Smooth muscle cell (in vitro differentiated cells): ENCODE results near the gene ABO. TPM values are rescaled to one million over a fixed set of nuclear protein-coding genes. Genes with fewer than 3 reads are reported as not detected.
"Not testable (repeated sequence)": the region's sequence is repeated elsewhere in the genome, so short reads cannot be mapped to it uniquely, and the experiment has no call there.

ENCODE experiments used
- DNase-seq: peaks from one replicate; lab custom pipeline; 2025; ENCODE audit not compliant: unreplicated experiment; lab: John Stamatoyannopoulos, UW
- H2AFZ ChIP-seq: fragments of 200-600 bp; sonication (generic); 2 replicates; pipeline ENCODE4 v1.6.0; 2016; ENCODE audit warnings: antibody characterized with exemption, low read depth, mild to moderate bottlenecking
- H3F3A ChIP-seq: fragments of 200-600 bp; sonication (generic); 2 replicates; pipeline ENCODE4 v1.6.0; 2017; ENCODE audit warnings: antibody characterized with exemption, low read depth
- H3K27ac ChIP-seq: fragments of 200-600 bp; sonication (generic); 2 replicates; pipeline ENCODE4 v1.5.1; 2016; ENCODE audit warnings: low read depth, mild to moderate bottlenecking
- H3K27me3 ChIP-seq: fragments of 200-600 bp; sonication (generic); 2 replicates; pipeline ENCODE4 v1.6.1; 2016; ENCODE audit warnings: low read depth, mild to moderate bottlenecking
- H3K36me3 ChIP-seq: fragments of 200-600 bp; sonication (generic); 2 replicates; pipeline ENCODE4 v1.5.1; 2016; ENCODE audit warnings: low read depth
- H3K4me1 ChIP-seq: fragments of 200-600 bp; sonication (generic); 2 replicates; pipeline ENCODE4 v1.5.1; 2016; ENCODE audit warnings: low read depth
- H3K4me2 ChIP-seq: fragments of 200-600 bp; sonication (generic); 2 replicates; pipeline ENCODE4 v1.6.0; 2016; ENCODE audit warnings: mild to moderate bottlenecking
- H3K4me3 ChIP-seq: fragments of 200-600 bp; sonication (generic); 2 replicates; pipeline ENCODE4 v1.5.1; 2016; ENCODE audit warnings: mild to moderate bottlenecking
- H3K79me2 ChIP-seq: fragments of 200-600 bp; sonication (generic); 2 replicates; pipeline ENCODE4 v1.6.0; 2016; ENCODE audit warnings: low read depth, mild to moderate bottlenecking
- H3K9ac ChIP-seq: fragments of 200-600 bp; sonication (generic); 2 replicates; pipeline ENCODE4 v1.6.0; 2016; ENCODE audit warnings: low read depth
- H3K9me3 ChIP-seq: fragments of 200-600 bp; sonication (generic); replicated peaks from 2 replicates; pipeline ENCODE4 v1.5.1; 2016; ENCODE audit warnings: low read depth
- H4K20me1 ChIP-seq: fragments of 200-600 bp; sonication (generic); 2 replicates; pipeline ENCODE4 v1.6.0; 2016; ENCODE audit warnings: low read depth
- CTCF ChIP-seq: fragments of 200-600 bp; sonication (generic); IDR thresholded peaks from 2 replicates; pipeline ENCODE4 v1.5.1; 2017; ENCODE audit warnings: borderline replicate concordance, mild to moderate bottlenecking, antibody characterized with exemption; ENCODE audit not compliant: insufficient read depth, poor library complexity, severe bottlenecking
- WGBS: methylation state at CpG from one replicate; pipeline ENCODE4 v1.1.7; 2016; ENCODE audit warnings: low lambda C conversion rate; 5-methylcytosine and 5-hydroxymethylcytosine counted together
- polyA plus RNA-seq: library from polyadenylated mRNA; unstranded; fragments of >200 nt; fragmentation: Nextera tagmentation; extraction: Ambion mirVana; gene quantifications from 2 replicates; pipeline ENCODE4 v1.2.1, GENCODE V29; 2016
- total RNA-seq: library from RNA; depleted of rRNA; stranded (reverse); fragments of >200 nt; gene quantifications from 2 replicates; pipeline ENCODE4 v1.2.3, GENCODE V29; 2014

Gene ABO
- total and polyA plus RNA-seq, 2 experiments from 2014 or later, result 0.37 to 1.0 TPM

- Histone ChIP-seq H3K79me2 (no peaks in the 10 kb centered on the region), H3K4me3 (no peak overlapping the region), H2AFZ (no peak overlapping the region), H3K4me2 (no peak overlapping the region), H3K9me3 (no peaks in the 10 kb centered on the region), H4K20me1 (no peaks in the 10 kb centered on the region), H3K9ac (no peak overlapping the region), H3K36me3 (no peaks in the 10 kb centered on the region), H3K4me1 (no peaks in the 10 kb centered on the region), H3K27me3 (no peaks in the 10 kb centered on the region), H3F3A (no peaks in the 10 kb centered on the region), H3K27ac (no peak overlapping the region)
- WGBS, result 87% methylated on average over 11 of the region's 11 CpGs
- no peak for DNase-seq
- TF ChIP-seq CTCF, result no peak
Measured at GRCh38 chr9:133235549-133236222, 39.3 kb downstream of the ABO start.

- Histone ChIP-seq H3K4me1 (no peaks in the 10 kb centered on the region), H3K36me3 (no peaks in the 10 kb centered on the region), H3K79me2 (no peaks in the 10 kb centered on the region), H3K4me2 (no peak overlapping the region), H3K4me3 (no peak overlapping the region), H2AFZ (no peak overlapping the region), H3F3A (no peaks in the 10 kb centered on the region), H3K9ac (no peak overlapping the region), H3K27ac (no peak overlapping the region), H3K9me3 (no peaks in the 10 kb centered on the region), H3K27me3 (no peaks in the 10 kb centered on the region), H4K20me1 (no peaks in the 10 kb centered on the region)
- WGBS, result 92% methylated on average over 30 of the region's 31 CpGs
- TF ChIP-seq CTCF, result no peak
- DNase-seq, result no peak
Measured at GRCh38 chr9:133234577-133235322, 40.3 kb downstream of the ABO start.

- no peak for DNase-seq
- 88% methylated on average over 32 of the region's 32 CpGs for WGBS
- no peaks in the 10 kb centered on the region for H4K20me1 ChIP-seq
Measured at GRCh38 chr9:133233681-133234432, 41.1 kb downstream of the ABO start.

GRCh38 chr9:133231934-133232568 lies 43.0 kb downstream of the ABO start:
- not testable (repeated sequence) for DNase-seq

More at GRCh38 chr9:133233681-133234432, 41.1 kb downstream of the ABO start:
- Histone ChIP-seq H3K27me3 (no peaks in the 10 kb centered on the region), H3K4me1 (no peaks in the 10 kb centered on the region), H3K9me3 (no peaks in the 10 kb centered on the region), H3K36me3 (no peaks in the 10 kb centered on the region), H2AFZ (no peak overlapping the region), H3K4me3 (no peak overlapping the region), H3F3A (no peaks in the 10 kb centered on the region), H3K79me2 (no peaks in the 10 kb centered on the region), H3K9ac (no peak overlapping the region), H3K27ac (no peak overlapping the region), H3K4me2 (no peak overlapping the region)
- TF ChIP-seq CTCF, result no peak

GRCh38 chr9:133230514-133230913 lies 44.5 kb downstream of the ABO start:
- not testable (repeated sequence) for H3K27me3 ChIP-seq, H3K9me3 ChIP-seq, H3K4me1 ChIP-seq, H3K9ac ChIP-seq, H3K4me2 ChIP-seq, H3K79me2 ChIP-seq, H2AFZ ChIP-seq, H3F3A ChIP-seq, H3K36me3 ChIP-seq, DNase-seq, H4K20me1 ChIP-seq, H3K4me3 ChIP-seq, H3K27ac ChIP-seq
- WGBS, result 91% methylated on average over 7 of the region's 7 CpGs

More at GRCh38 chr9:133231934-133232568, 43.0 kb downstream of the ABO start:
- not testable (repeated sequence) for H3K36me3 ChIP-seq, H3K4me3 ChIP-seq, H3K27me3 ChIP-seq, H3K4me1 ChIP-seq, H3K4me2 ChIP-seq, H3K9ac ChIP-seq, H2AFZ ChIP-seq, H3K9me3 ChIP-seq, H3F3A ChIP-seq, H4K20me1 ChIP-seq, H3K27ac ChIP-seq, H3K79me2 ChIP-seq
- WGBS, result 92% methylated on average over 24 of the region's 24 CpGs
